Measurements from ENCODE around the gene ZNF598. TPM values are rescaled to one million over a fixed set of nuclear protein-coding genes. Genes with fewer than 3 reads are reported as not detected.

ZNF598 gene
- total RNA-seq, 1 experiment from 2014 or later: 44.4 TPM

- H3K4me3 ChIP-seq (ENCODE audit: low read length): no peak overlapping the region
- intact Hi-C loops (cut with micrococcal nuclease): no loop called here
- POLR2A ChIA-PET (ENCODE audit: unreplicated experiment): interaction anchor here (0.6 kb wide), 1 partner anchor 13 kb away, joined by 5 read pairs; the partner anchor contains the start of gene RPS2
- no peaks in the 10 kb centered on the region for H3K9me3 ChIP-seq (ENCODE audit: low read length)
- peaks cover 11% of the 10 kb centered on the region for H3K79me2 ChIP-seq (ENCODE audit: low read length)
- no peak overlapping the region for H3K27ac ChIP-seq (ENCODE audit: low read length)
- H3K27me3 ChIP-seq (ENCODE audit: low read length): no peaks in the 10 kb centered on the region
- no peak overlapping the region for H2AFZ ChIP-seq (ENCODE audit: low read length)
- H4K20me1 ChIP-seq (ENCODE audit: low read length): no peaks in the 10 kb centered on the region
- H3K4me1 ChIP-seq (ENCODE audit: insufficient read depth, low read length): peaks cover 27% of the 10 kb centered on the region
- no TSS peak for BruUV-seq (replicated peaks)
- H3F3A ChIP-seq (ENCODE audit: low read length, unreplicated experiment): no peaks in the 10 kb centered on the region
- DNase-seq: no peak
- CTCF ChIA-PET: no interaction called here
- no peaks in the 10 kb centered on the region for H3K36me3 ChIP-seq (ENCODE audit: low read depth, low read length)
- no peak overlapping the region for H3K4me2 ChIP-seq (ENCODE audit: low read length)
- no peak for TF ChIP-seq CTCF (conservative IDR thresholded peaks at IDR 0.05; ENCODE audit: low read depth, low read length)
- no peak for TF ChIP-seq EZH2 (IDR thresholded peaks at IDR 0.05; ENCODE audit: low read length, unreplicated experiment)
- no peak for TF ChIP-seq EZH2phosphoT487 (IDR thresholded peaks at IDR 0.05; ENCODE audit: borderline replicate concordance, low read length)
- no peak for ATAC-seq
- no peak overlapping the region for H3K9ac ChIP-seq (ENCODE audit: low read length)
- no peaks in the 10 kb centered on the region for H3K9me2 ChIP-seq (replicated peaks; ENCODE audit: low read length)
Observed at GRCh38 chr16:1977875-1978268, 31.7 kb downstream of the ZNF598 start.

GRCh38 chr16:1976951-1977874 is 32.4 kb downstream of the ZNF598 start:
- H3K4me3 ChIP-seq (ENCODE audit: low read length): no peak overlapping the region
- no peak overlapping the region for H3K27ac ChIP-seq (ENCODE audit: low read length)
- no peaks in the 10 kb centered on the region for H3F3A ChIP-seq (ENCODE audit: low read length, unreplicated experiment)
- TF ChIP-seq CTCF (conservative IDR thresholded peaks at IDR 0.05; ENCODE audit: low read depth, low read length): no peak
- TF ChIP-seq EZH2phosphoT487 (IDR thresholded peaks at IDR 0.05; ENCODE audit: borderline replicate concordance, low read length): no peak
- TF ChIP-seq EZH2 (IDR thresholded peaks at IDR 0.05; ENCODE audit: low read length, unreplicated experiment): no peak
- intact Hi-C loops (cut with micrococcal nuclease): no loop called here
- H3K36me3 ChIP-seq (ENCODE audit: low read depth, low read length): no peaks in the 10 kb centered on the region
- no peaks in the 10 kb centered on the region for H3K9me2 ChIP-seq (replicated peaks; ENCODE audit: low read length)
- no peaks in the 10 kb centered on the region for H4K20me1 ChIP-seq (ENCODE audit: low read length)
- POLR2A ChIA-PET (ENCODE audit: unreplicated experiment): no interaction called here
- BruUV-seq (replicated peaks): no TSS peak
- H3K9ac ChIP-seq (ENCODE audit: low read length): no peak overlapping the region
- DNase-seq: no peak
- CTCF ChIA-PET: no interaction called here
- peaks cover 26% of the 10 kb centered on the region for H3K4me1 ChIP-seq (ENCODE audit: insufficient read depth, low read length)
- H3K79me2 ChIP-seq (ENCODE audit: low read length): peaks cover 17% of the 10 kb centered on the region
- H3K27me3 ChIP-seq (ENCODE audit: low read length): no peaks in the 10 kb centered on the region
- no peak overlapping the region for H2AFZ ChIP-seq (ENCODE audit: low read length)
- ATAC-seq: no peak
- H3K9me3 ChIP-seq (ENCODE audit: low read length): no peaks in the 10 kb centered on the region
- no peak overlapping the region for H3K4me2 ChIP-seq (ENCODE audit: low read length)

- Histone ChIP-seq H3K4me3 (ENCODE audit: low read length) (no peak overlapping the region), H3K79me2 (ENCODE audit: low read length) (peaks cover 21% of the 10 kb centered on the region), H3K9ac (ENCODE audit: low read length) (no peak overlapping the region), H3K27ac (ENCODE audit: low read length) (no peak overlapping the region), H3K9me2 (replicated peaks; ENCODE audit: low read length) (no peaks in the 10 kb centered on the region), H3F3A (ENCODE audit: low read length, unreplicated experiment) (no peaks in the 10 kb centered on the region), H3K9me3 (ENCODE audit: low read length) (no peaks in the 10 kb centered on the region), H2AFZ (ENCODE audit: low read length) (no peak overlapping the region), H3K4me2 (ENCODE audit: low read length) (no peak overlapping the region), H4K20me1 (ENCODE audit: low read length) (no peaks in the 10 kb centered on the region), H3K27me3 (ENCODE audit: low read length) (no peaks in the 10 kb centered on the region), H3K4me1 (ENCODE audit: insufficient read depth, low read length) (peaks cover 20% of the 10 kb centered on the region), H3K36me3 (ENCODE audit: low read depth, low read length) (no peaks in the 10 kb centered on the region)
- ChIA-PET POLR2A (ENCODE audit: unreplicated experiment) (no interaction called here), CTCF (no interaction called here)
- DNase-seq: no peak
- intact Hi-C loops (cut with micrococcal nuclease): no loop called here
- TF ChIP-seq EZH2phosphoT487 (IDR thresholded peaks at IDR 0.05; ENCODE audit: borderline replicate concordance, low read length) (no peak), EZH2 (IDR thresholded peaks at IDR 0.05; ENCODE audit: low read length, unreplicated experiment) (no peak), CTCF (conservative IDR thresholded peaks at IDR 0.05; ENCODE audit: low read depth, low read length) (no peak)
- no peak for ATAC-seq
- no TSS peak for BruUV-seq (replicated peaks)
Observed at GRCh38 chr16:1976216-1976520, 33.5 kb downstream of the ZNF598 start.

Data from PC-3 (cell line).